ENCODE data around the gene SKIC2.
"Not testable (repeated sequence)": the region's sequence is repeated elsewhere in the genome, so short reads cannot be mapped to it uniquely, and the experiment has no call there.

The SKIC2 gene

DNA sequence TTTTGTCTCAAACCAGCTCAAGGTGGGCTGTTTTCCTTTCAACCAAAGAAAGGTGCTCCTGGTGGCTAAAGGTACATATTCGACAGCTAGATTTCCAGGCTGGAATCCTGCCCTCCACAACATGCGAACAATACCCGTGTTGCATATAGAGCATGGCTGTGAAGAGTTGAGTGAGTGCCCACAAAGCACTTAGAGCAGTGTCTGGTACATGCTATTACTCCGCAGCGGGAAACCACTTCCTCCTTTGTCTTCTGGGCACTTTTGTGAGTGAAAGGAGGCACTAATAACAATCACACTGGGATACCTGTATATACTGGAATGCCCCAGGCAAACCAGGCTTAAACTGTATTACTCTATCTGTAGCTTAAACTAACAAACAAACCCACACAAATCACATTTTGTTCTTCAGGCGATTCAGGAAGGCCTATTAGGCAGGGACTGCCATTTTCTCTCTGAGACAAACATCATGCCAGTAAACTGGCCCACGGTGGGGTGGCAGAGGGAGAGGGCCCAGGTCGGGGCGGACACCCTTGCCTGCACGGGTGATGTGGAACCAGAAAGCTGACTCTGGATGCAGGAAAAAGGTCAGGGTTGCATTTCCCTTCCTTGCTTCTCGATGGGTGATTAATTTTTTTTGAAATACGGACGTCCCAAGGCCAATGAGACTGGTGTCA, 46.0 kb downstream of the SKIC2 start:
- not testable (repeated sequence) for DNase-seq (ENCODE audit: low read depth)

DNA sequence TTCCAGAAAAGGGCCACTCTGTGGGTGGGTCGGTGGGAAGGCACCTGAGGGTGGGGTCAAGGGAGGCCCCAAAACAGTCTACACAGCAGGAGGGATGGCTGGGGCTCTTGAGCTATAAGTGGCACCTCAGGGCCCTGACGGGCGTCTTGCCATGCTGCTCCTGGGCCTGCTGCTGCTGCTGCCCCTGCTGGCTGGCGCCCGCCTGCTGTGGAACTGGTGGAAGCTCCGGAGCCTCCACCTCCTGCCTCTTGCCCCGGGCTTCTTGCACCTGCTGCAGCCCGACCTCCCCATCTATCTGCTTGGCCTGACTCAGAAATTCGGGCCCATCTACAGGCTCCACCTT, 46.5 kb downstream of the SKIC2 start:
- not testable (repeated sequence) for DNase-seq (ENCODE audit: low read depth)

DNA sequence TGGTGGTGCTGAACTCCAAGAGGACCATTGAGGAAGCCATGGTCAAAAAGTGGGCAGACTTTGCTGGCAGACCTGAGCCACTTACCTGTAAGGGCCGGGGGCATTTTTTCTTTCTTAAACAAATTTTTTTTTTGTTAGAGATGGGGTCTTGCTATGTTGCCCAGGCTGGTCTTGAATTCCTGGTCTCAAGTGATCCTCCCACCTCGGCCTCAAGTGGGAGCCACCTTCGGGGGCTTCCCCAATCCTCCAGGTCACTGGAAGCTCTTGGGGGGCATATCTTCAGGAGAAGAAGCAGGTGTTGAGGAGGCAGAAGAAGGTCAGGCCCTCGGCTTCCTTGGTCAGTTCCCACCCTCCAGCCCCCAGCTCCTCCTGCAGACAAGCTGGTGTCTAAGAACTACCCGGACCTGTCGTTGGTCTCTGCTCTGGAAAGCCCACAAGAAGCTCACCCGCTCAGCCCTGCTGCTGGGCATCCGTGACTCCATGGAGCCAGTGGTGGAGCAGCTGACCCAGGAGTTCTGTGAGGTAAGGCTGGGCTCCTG, 47.1 kb downstream of the SKIC2 start:
- not testable (repeated sequence) for DNase-seq (ENCODE audit: low read depth)

DNA sequence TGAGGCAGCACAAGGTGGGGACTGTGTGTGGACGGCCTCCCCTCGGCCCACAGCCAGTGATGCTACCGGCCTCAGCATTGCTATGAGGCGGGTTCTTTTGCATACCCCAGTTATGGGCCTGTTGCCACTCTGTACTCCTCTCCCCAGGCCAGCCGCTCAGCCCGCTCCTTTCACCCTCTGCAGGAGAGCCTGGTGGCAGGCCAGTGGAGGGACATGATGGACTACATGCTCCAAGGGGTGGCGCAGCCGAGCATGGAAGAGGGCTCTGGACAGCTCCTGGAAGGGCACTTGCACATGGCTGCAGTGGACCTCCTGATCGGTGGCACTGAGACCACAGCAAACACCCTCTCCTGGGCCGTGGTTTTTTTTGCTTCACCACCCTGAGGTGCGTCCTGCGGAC, 48.1 kb downstream of the SKIC2 start:
- not testable (repeated sequence) for DNase-seq (ENCODE audit: low read depth)

- DNase-seq (ENCODE audit: low read depth): not testable (repeated sequence)
Observed at GRCh38 chr6:32008037-32008436, 49.1 kb downstream of the SKIC2 start.

DNA sequence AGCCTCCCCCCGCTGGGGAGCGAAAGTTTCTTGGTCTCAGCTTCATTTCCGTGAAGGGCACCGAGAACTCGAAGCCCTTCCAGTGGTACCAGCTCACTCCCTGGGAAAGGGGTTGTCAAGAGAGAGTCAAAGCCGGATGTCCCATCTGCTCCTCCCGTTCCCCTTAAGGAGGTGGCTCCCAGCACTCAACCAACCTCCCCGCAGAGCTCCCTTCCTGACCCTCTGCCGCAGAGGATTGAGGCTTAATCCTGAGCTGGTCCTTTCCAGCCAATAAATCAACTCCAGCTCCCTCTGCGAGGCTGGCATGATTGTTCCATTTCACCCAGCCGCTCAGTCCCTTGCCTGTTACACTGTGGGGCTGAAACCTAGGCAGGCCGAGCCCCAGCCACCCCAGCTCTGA, 49.6 kb downstream of the SKIC2 start:
- DNase-seq (ENCODE audit: low read depth): not testable (repeated sequence)

DNA sequence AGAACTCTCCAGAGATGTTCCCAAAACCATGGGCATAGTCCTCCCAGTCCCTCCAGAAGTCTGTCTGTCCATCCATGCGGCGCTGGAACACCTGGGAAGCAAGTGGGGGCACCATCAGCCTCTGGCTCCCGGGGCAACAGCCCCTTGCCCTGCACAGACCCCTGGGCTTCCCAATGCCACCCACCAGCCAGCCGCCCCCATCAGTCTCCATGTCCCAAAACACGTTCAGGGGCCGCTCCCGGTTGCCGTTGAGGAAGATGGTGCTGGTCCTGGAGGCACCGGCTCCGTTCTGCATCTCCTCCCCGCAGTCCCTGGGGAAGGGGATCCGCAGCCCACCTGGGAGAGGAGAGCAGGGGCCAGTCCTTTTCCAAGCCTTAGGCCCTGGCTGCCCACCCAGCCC, 50.6 kb downstream of the SKIC2 start:
- DNase-seq (ENCODE audit: low read depth): not testable (repeated sequence)

GRCh38 chr6:32010856-32011530, 52.0 kb downstream of the SKIC2 start:
- not testable (repeated sequence) for DNase-seq (ENCODE audit: low read depth)

DNA sequence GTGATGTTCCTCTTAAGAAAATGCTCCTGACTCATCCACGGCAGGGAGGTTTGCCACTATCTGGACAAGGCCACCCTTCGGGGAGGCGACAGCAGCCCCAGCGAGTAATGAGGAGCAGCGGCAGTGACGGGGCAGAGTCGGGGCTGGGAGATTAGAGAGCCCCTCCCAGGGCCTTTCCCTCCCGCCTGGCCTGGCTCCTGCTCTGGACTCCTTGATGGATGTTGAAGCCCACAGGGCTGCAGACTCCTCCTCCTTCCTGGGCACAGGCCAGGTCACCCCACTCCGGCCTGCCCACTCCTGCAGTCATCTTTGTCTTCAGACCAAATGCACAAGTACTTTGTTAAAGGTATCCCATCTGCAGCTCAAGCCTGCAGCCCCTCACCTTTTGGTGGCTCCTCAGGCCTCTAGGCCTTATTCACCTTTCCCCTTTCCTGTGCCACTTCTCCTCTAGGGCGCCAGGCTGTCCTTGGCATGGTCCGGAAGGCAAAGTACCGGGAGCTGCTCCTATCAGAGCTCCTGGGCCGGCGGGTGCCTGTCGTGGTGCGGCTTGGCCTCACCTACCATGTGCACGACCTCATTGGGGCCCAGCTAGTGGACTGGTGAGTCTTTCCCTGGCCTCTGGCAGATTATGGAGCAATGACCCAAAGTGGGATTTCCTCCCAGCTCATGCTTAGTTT, 54.1 kb downstream of the SKIC2 start:
- not testable (repeated sequence) for DNase-seq (ENCODE audit: low read depth)

DNA sequence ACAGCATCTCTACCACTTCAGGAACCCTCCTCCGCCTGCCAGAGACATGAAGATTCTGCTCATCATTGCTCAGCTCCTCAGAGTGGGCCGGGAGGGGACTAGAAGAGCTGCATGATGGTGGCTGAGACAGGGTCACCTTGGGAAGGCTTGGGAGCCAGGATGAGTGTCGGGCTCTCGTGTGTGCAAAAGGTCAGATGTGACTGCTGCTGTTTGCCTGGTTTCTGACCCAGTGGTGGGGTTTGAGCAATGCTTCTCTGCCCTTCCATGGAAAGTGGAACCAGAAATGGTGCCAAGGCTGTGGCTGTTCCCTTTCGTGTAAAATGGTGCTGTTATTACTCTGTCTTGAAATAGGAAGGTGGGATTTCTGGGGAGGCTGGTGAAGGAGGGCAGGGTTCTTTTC, 54.8 kb downstream of the SKIC2 start:
- not testable (repeated sequence) for DNase-seq (ENCODE audit: low read depth)

DNA sequence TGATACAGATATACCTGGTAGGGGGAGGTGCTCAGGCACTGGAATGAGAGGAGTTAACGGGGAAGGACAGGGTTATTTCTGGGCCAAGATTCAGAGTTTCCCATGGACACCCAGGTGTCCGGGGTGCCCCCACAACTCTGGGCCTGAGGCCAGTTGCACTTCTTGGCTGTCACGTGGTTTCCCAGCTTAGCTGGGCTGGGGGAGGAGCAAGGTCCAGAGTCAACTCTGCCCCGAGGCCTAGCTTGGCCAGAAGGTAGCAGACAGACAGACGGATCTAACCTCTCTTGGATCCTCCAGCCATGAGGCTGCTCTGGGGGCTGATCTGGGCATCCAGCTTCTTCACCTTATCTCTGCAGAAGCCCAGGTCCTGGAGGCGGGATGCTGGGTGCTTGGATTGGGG, 55.6 kb downstream of the SKIC2 start, which contains the start of gene C4B:
Gene C4B, plus strand, starts transcription at position 249 of the 400 bp plus-strand sequence. Its CDS starts 51 bp downstream, at position 300.
- DNase-seq (ENCODE audit: low read depth): not testable (repeated sequence)
